Naive thymus-derived CD4-positive, alpha-beta T cell (primary cell): ENCODE data around the gene RAB12. TPM values are rescaled to one million over a fixed set of nuclear protein-coding genes. Genes with fewer than 3 reads are reported as not detected.

Experiments
- ATAC-seq: fragments of 150-1000 bp; cut with Tn5 transposase; 2 replicates; pipeline ENCODE4 v1.10.0; 2021; ENCODE audit warnings: mild to moderate bottlenecking, moderate library complexity
- CTCF ChIA-PET: fragments of 350-600 bp; sonication (Branson Sonifier 250); formaldehyde crosslinking; loops from one replicate; lab custom pipeline; 2021; ENCODE audit warnings: antibody characterized with exemption; lab: Charles Lee
- POLR2A ChIA-PET: fragments of 350-600 bp; sonication (Branson Sonifier 250); formaldehyde crosslinking; loops from one replicate; lab custom pipeline; 2021; ENCODE audit warnings: antibody characterized with exemption, inconsistent platforms; lab: Charles Lee
- DNase-seq, 9 donors: peaks; one replicate each; pipeline versions ENCODE4 v3.0.0 to v3.0.0-alpha.2; 2020 to 2022; ENCODE audit warnings: mixed read lengths in 1 of 9
- H3K27ac ChIP-seq: one replicate; pipeline ENCODE4 v1.7.0; 2013; ENCODE audit warnings: mild to moderate bottlenecking, low read depth, low read length, moderate library complexity
- H3K27me3 ChIP-seq, 2 donors: one replicate each; pipeline ENCODE4 v1.7.0; 2013; ENCODE audit warnings: low read length in 2 of 2, mild to moderate bottlenecking in 2 of 2, moderate library complexity in 2 of 2; ENCODE audit not compliant: control insufficient read depth in 2 of 2, insufficient read depth in 2 of 2
- H3K36me3 ChIP-seq, 3 experiments: 1 replicate in 2 of 3; 2 replicates in 1 of 3; pipeline ENCODE4 v1.7.0; 2013; ENCODE audit warnings: low read length in 3 of 3, mild to moderate bottlenecking in 3 of 3, moderate library complexity in 1 of 3; ENCODE audit not compliant: insufficient read depth in 3 of 3, control insufficient read depth in 2 of 3
- H3K4me1 ChIP-seq, 2 donors: one replicate each; pipeline ENCODE4 v1.7.0; 2013; ENCODE audit warnings: low read length in 2 of 2, mild to moderate bottlenecking in 2 of 2, moderate library complexity in 1 of 2; ENCODE audit not compliant: control insufficient read depth in 2 of 2, insufficient read depth in 2 of 2
- H3K4me3 ChIP-seq: 2 replicates; pipeline ENCODE4 v1.7.0; 2013; ENCODE audit warnings: mild to moderate bottlenecking, low read length
- H3K9me3 ChIP-seq, 3 experiments: 1 replicate in 2 of 3; 2 replicates in 1 of 3; pipeline ENCODE4 v1.7.0; 2013; ENCODE audit warnings: low read length in 3 of 3; ENCODE audit not compliant: control insufficient read depth in 2 of 3
- H3K27ac Mint-ChIP-seq, 9 donors: one replicate each; pipeline ENCODE4 v1.8.0; 2020 to 2022; ENCODE audit warnings: mixed read lengths in 9 of 9, mild to moderate bottlenecking in 8 of 9, moderate library complexity in 5 of 9, inconsistent platforms in 2 of 9
- H3K27me3 Mint-ChIP-seq, 5 donors: one replicate each; pipeline ENCODE4 v1.8.0; 2021 to 2022; ENCODE audit warnings: mixed read lengths in 5 of 5, mild to moderate bottlenecking in 1 of 5
- H3K36me3 Mint-ChIP-seq, 5 donors: one replicate each; pipeline ENCODE4 v1.8.0; 2020 to 2022; ENCODE audit warnings: mixed read lengths in 5 of 5, mild to moderate bottlenecking in 3 of 5, inconsistent platforms in 1 of 5
- H3K4me1 Mint-ChIP-seq, 7 donors: one replicate each; pipeline ENCODE4 v1.8.0; 2020 to 2022; ENCODE audit warnings: mixed read lengths in 7 of 7, mild to moderate bottlenecking in 3 of 7, inconsistent platforms in 1 of 7
- H3K4me3 Mint-ChIP-seq, 10 donors: one replicate each; pipeline ENCODE4 v1.8.0; 2020 to 2022; ENCODE audit warnings: mild to moderate bottlenecking in 10 of 10, mixed read lengths in 10 of 10, moderate library complexity in 6 of 10, inconsistent platforms in 2 of 10
- H3K9me3 Mint-ChIP-seq, 11 donors: one replicate each; pipeline ENCODE4 v1.8.0; 2020 to 2022; ENCODE audit warnings: mixed read lengths in 11 of 11, mild to moderate bottlenecking in 4 of 11, inconsistent platforms in 1 of 11, moderate library complexity in 1 of 11
- intact Hi-C, 2 donors: fragments of 100-400 bp; cut with micrococcal nuclease; formaldehyde crosslinking; loops; one replicate each; pipeline ENCODE4 v1.15.1; 2023
- polyA plus RNA-seq, 2 donors: library from polyadenylated mRNA; unstranded; fragments of 300-500 nt; fragmentation: Illumina TruSeq; gene quantifications; one replicate each; pipeline ENCODE4 v1.2.3, GENCODE V29; 2021
- total RNA-seq, 6 experiments: library from RNA in 5 of 6; stranded (reverse) in 5 of 6; gene quantifications; 1 replicate in 5 of 6; 2 replicates in 1 of 6; pipeline ENCODE4 v1.2.3 and lab custom pipeline; 2021 to 2026

The RAB12 gene
- total and polyA plus RNA-seq, 7 experiments from 2014 or later, result 0.12 to 26.2 (median 20.3) TPM

DNA sequence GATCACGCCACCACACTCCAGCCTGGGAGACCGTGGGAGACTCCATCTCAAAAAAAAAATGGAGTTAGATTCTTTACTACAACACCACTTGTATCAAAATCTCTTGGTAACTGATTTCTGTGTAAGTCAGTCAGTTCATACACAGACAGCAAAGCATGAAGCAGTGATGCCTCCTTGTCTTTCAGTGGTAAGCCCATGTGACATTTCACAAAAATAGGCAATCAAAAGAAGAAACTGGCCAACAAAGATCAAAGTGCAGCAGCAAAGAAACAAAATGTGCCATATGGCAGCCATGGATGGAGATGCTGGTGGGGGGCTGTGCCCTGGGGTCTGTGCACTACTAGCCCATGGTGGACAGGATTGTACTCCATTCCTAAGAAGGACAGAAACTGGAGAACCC, 6.7 kb upstream of the RAB12 start:
- no peak overlapping the region for H3K4me3 ChIP-seq
- H3K36me3 Mint-ChIP-seq, result peaks cover 0 to 1% (median 0%) of the 10 kb centered on the region in 5 donors
- intact Hi-C loops, result loop anchor here in 1 of 2 donors (10.0 kb wide), 1 partner anchor 1012 kb away; the partner anchor contains the start of gene PPP4R1
- H3K9me3 ChIP-seq, result no peaks in the 10 kb centered on the region
- CTCF ChIA-PET, result no interaction called here
- DNase-seq, result no peak
- H3K27me3 Mint-ChIP-seq, result peaks cover 11 to 24% (median 14%) of the 10 kb centered on the region in 5 donors
- H3K4me3 Mint-ChIP-seq, result peak overlapping the region in 1 of 10 donors; percentile 0
- POLR2A ChIA-PET, result no interaction called here
- no peaks in the 10 kb centered on the region for H3K9me3 Mint-ChIP-seq
- H3K27me3 ChIP-seq, result no peaks in the 10 kb centered on the region
- no peak for ATAC-seq
- H3K27ac Mint-ChIP-seq, result no peak overlapping the region
- peaks cover 3 to 18% (median 11%) of the 10 kb centered on the region in 7 donors for H3K4me1 Mint-ChIP-seq
- no peaks in the 10 kb centered on the region for H3K36me3 ChIP-seq
- no peaks in the 10 kb centered on the region for H3K4me1 ChIP-seq
- no peak overlapping the region for H3K27ac ChIP-seq

DNA sequence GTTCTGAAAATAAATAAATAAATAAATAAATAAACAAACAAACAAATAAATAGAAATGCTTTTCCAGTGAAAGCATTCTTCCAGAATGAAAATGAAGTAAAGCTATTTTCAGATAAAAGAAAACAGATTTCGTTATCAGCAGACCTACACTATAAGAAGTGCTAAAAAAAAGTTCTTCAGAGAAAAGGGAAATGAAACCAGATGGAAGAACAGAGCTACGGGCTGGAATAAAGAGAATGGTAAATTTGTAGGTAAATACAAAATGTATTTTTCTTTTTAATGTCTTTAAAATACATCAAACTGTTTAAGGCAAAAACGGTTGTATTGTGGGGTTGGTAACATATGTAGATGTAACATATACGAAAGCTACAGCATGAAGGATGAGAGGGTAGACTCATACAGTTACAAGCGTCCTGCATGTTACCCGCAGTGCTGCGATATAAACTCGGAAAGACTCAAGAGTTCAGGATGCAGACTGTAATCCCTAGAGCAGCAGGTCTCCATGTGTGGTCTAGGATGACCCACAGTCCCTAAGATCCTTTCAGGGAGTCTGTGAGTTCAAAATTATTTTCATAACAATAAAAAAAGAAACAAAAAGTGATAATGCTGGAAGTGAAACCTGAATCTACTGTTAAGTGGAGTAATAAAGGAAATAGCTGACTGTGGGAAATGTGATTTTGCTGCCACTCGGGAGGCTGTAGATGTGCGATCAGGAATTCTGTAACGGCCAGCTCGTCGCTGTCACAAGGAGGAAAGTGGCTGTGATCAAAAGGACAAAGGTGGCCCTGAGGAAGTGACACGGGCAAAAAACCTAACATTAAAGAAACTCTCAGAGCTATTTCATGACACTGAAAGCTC, 5.3 kb upstream of the RAB12 start:
- peaks cover 11 to 32% (median 25%) of the 10 kb centered on the region in 7 donors for H3K4me1 Mint-ChIP-seq
- ChIA-PET CTCF (no interaction called here), POLR2A (interaction anchor here (0.9 kb wide), 1 partner anchor 140 kb away, joined by 3 read pairs; no protein-coding TSS in a partner anchor)
- peak overlapping the region in 9 of 10 donors; percentile 50 to 78 (median 69) for H3K4me3 Mint-ChIP-seq
- H3K36me3 Mint-ChIP-seq, result peaks cover 0 to 2% (median 0%) of the 10 kb centered on the region in 5 donors
- H3K27me3 Mint-ChIP-seq, result peaks cover 10 to 24% (median 14%) of the 10 kb centered on the region in 5 donors
- Histone ChIP-seq H3K36me3 (no peaks in the 10 kb centered on the region), H3K4me3 (peak overlapping the region; percentile 1), H3K27ac (no peak overlapping the region), H3K9me3 (no peaks in the 10 kb centered on the region), H3K4me1 (peaks cover 0 to 6% of the 10 kb centered on the region in 2 donors), H3K27me3 (no peaks in the 10 kb centered on the region)
- peak overlapping the region in 4 of 9 donors; percentile 10 to 63 (median 32) for H3K27ac Mint-ChIP-seq
- H3K9me3 Mint-ChIP-seq, result no peaks in the 10 kb centered on the region
- ATAC-seq (no peak), DNase-seq (no peak)
- intact Hi-C loops, result loop anchor here in 1 of 2 donors (10.0 kb wide), 1 partner anchor 1011 kb away; the partner anchor contains the start of gene PPP4R1

GRCh38 chr18:8605974-8606373, 3.3 kb upstream of the RAB12 start:
- ATAC-seq, result no peak
- peaks cover 18 to 43% (median 35%) of the 10 kb centered on the region in 7 donors for H3K4me1 Mint-ChIP-seq
- no peak overlapping the region for H3K4me3 Mint-ChIP-seq
- peaks cover 8 to 9% of the 10 kb centered on the region in 2 donors for H3K4me1 ChIP-seq
- no peaks in the 10 kb centered on the region for H3K9me3 ChIP-seq
- H3K27ac ChIP-seq, result no peak overlapping the region
- ChIA-PET CTCF (no interaction called here), POLR2A (no interaction called here)
- peaks cover 0 to 4% (median 0%) of the 10 kb centered on the region in 5 donors for H3K36me3 Mint-ChIP-seq
- H3K27me3 Mint-ChIP-seq, result peaks cover 10 to 24% (median 14%) of the 10 kb centered on the region in 5 donors
- no peaks in the 10 kb centered on the region for H3K27me3 ChIP-seq
- H3K9me3 Mint-ChIP-seq, result no peaks in the 10 kb centered on the region
- intact Hi-C loops, result loop anchor here (5.0 to 10.0 kb wide), 4 partner anchors 496 to 1921 kb away; partner anchors contain the start of genes ANKRD12 (in 1 of the 2), NAPG (in 1 of the 2), NDUFV2 (in 1 of the 2) and PPP4R1 (in 1 of the 2)
- H3K36me3 ChIP-seq, result peaks cover 0 to 5% (median 0%) of the 10 kb centered on the region in 3 experiments
- no peak overlapping the region for H3K4me3 ChIP-seq
- DNase-seq, result no peak
- H3K27ac Mint-ChIP-seq, result peak overlapping the region in 1 of 9 donors; percentile 41

GRCh38 chr18:8607776-8608742, 1.2 kb upstream of the RAB12 start:
- Mint-ChIP-seq H3K27me3 (peaks cover under 1 to 16% (median 9%) of the 10 kb centered on the region in 5 donors), H3K36me3 (peaks cover 0 to 14% (median 4%) of the 10 kb centered on the region in 5 donors), H3K9me3 (no peaks in the 10 kb centered on the region), H3K4me1 (peaks cover 36 to 57% (median 50%) of the 10 kb centered on the region in 7 donors), H3K4me3 (peak overlapping the region; percentile 87 to 97 (median 94)), H3K27ac (peak overlapping the region; percentile 90 to 99 (median 96))
- intact Hi-C loops, result loop anchor here (1.0 to 10.0 kb wide), 8 partner anchors 97 to 1919 kb away; partner anchors contain the start of genes ANKRD12 (in 1 of the 2), MTCL1 (in 1 of the 2), NAPG (in 1 of the 2) and NDUFV2 (in 1 of the 2)
- CTCF ChIA-PET, result no interaction called here
- Histone ChIP-seq H3K4me1 (peaks cover 18 to 24% of the 10 kb centered on the region in 2 donors), H3K9me3 (no peaks in the 10 kb centered on the region), H3K36me3 (peaks cover 0 to 5% (median 0%) of the 10 kb centered on the region in 3 experiments), H3K4me3 (peak overlapping the region; percentile 78), H3K27me3 (no peaks in the 10 kb centered on the region), H3K27ac (peak overlapping the region; percentile 76)
- DNase-seq, result peak in 3 of 9 donors; percentile 4 to 15 (median 14)
- no peak for ATAC-seq
- POLR2A ChIA-PET, result interaction anchor here (0.7 to 1.5 kb wide), 4 partner anchors 11 to 1305 kb away, joined by 3 to 5 read pairs (median 4); partner anchors contain the start of genes MTCL1 and VAPA

DNA sequence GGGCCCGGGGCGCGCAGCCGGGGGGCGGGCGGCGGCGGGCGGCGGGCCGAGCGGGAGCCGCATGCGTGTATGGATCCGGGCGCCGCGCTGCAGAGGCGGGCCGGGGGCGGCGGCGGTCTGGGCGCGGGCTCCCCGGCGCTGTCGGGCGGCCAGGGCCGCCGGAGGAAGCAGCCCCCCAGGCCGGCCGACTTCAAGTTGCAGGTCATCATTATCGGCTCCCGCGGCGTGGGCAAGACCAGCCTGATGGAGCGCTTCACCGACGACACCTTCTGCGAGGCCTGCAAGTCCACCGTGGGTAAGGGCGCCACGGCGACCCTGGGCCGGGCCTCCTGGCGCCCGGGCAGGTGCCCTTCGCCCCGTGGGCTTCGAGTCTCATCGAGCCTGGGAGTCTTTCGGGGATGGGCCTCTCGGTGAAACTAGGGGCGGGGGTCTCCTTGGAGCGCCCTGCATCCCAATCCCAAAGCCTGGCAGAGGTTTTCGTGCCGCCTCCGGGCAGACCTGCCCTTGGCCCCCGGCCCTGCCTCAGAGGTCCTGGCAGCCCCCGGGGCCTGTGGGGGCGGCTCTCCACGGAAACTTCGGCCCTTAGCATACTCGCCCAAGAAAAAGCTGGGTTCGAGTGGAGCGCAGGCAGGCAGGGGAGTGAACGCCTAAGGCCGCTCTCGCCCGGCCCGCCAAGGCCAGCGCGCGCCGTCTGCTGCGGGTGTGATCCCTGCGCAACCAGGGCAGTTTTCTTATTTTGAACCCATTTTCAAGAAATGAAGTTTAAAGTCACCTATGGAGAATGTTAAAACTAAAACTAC, 622 bp downstream of the RAB12 start:
- CTCF ChIA-PET, result interaction anchor here (0.8 kb wide), 1 partner anchor 1383 kb away, joined by 3 read pairs; no protein-coding TSS in a partner anchor
- Histone ChIP-seq H3K36me3 (peaks cover 0 to 5% (median 0%) of the 10 kb centered on the region in 3 experiments), H3K4me1 (peaks cover 20 to 30% of the 10 kb centered on the region in 2 donors), H3K27ac (peak overlapping the region; percentile 73), H3K27me3 (no peaks in the 10 kb centered on the region), H3K9me3 (no peaks in the 10 kb centered on the region), H3K4me3 (peak overlapping the region; percentile 66)
- POLR2A ChIA-PET, result interaction anchor here (1.0 to 1.5 kb wide), 2 partner anchors 95 to 865 kb away, joined by 3 to 4 read pairs; partner anchors contain the start of genes MTCL1 and RALBP1
- peak overlapping the region; percentile 84 to 94 (median 92) for H3K4me3 Mint-ChIP-seq
- peaks cover 0 to 14% (median 7%) of the 10 kb centered on the region in 5 donors for H3K27me3 Mint-ChIP-seq
- peaks cover 45 to 65% (median 58%) of the 10 kb centered on the region in 7 donors for H3K4me1 Mint-ChIP-seq
- intact Hi-C loops, result loop anchor here (1.0 to 10.0 kb wide), 13 partner anchors 13 to 1917 kb away; partner anchors contain the start of genes NDUFV2 (in 2 of the 2), RALBP1 (in 2 of the 2), TWSG1 (in 2 of the 2) and ANKRD12 (in 1 of the 2)
- ATAC-seq (no peak), DNase-seq (peak in 6 of 9 donors; percentile 4 to 34 (median 14))
- peaks cover 0 to under 1% (median 0%) of the 10 kb centered on the region in 11 donors for H3K9me3 Mint-ChIP-seq
- peak overlapping the region; percentile 45 to 91 (median 83) for H3K27ac Mint-ChIP-seq
- peaks cover 0 to 15% (median 4%) of the 10 kb centered on the region in 5 donors for H3K36me3 Mint-ChIP-seq
